HEK293 (cell line): ENCODE results near the gene LEPR.

Experiments
- CTCF ChIA-PET: fragments of 350-600 bp; formaldehyde crosslinking; extraction: SDS; loops from one replicate; lab custom pipeline; 2021; ENCODE audit warnings: antibody characterized with exemption; lab: Yijun Ruan, JAX
- POLR2A ChIA-PET: fragments of 300-600 bp; formaldehyde crosslinking; extraction: SDS; loops from one replicate; lab custom pipeline; 2020; ENCODE audit warnings: antibody characterized with exemption, inconsistent platforms; lab: Yijun Ruan, JAX
- H3K27ac ChIP-seq: fragments of 200-500 bp; sonication (Bioruptor generic); 2 replicates; pipeline ENCODE4 v1.5.1; 2014; ENCODE audit warnings: low read depth, low read length, control low read depth, inconsistent platforms; ENCODE audit errors: extremely low read depth
- H3K36me3 ChIP-seq, 2 experiments: fragments of 200-500 bp in 1 of 2; sonication (Bioruptor generic) in 1 of 2; 1 replicate in 1 of 2; 2 replicates in 1 of 2; pipeline ENCODE4 v1.5.1; 2014 to 2017; ENCODE audit warnings: inconsistent platforms in 2 of 2, low read length in 2 of 2; ENCODE audit not compliant: control insufficient read depth in 2 of 2, insufficient read depth in 1 of 2
- H3K4me1 ChIP-seq: fragments of 200-500 bp; sonication (Bioruptor generic); 2 replicates; pipeline ENCODE4 v1.5.1; 2014; ENCODE audit warnings: mild to moderate bottlenecking, low read length, inconsistent platforms; ENCODE audit not compliant: control insufficient read depth, insufficient read depth
- H3K4me3 ChIP-seq: 2 replicates; pipeline ENCODE4 v1.5.1; 2011; ENCODE audit warnings: low read depth, mild to moderate bottlenecking, control low read depth, low read length, moderate library complexity
- H3K9me3 ChIP-seq: fragments of 200-500 bp; sonication (Bioruptor generic); 2 replicates; pipeline ENCODE4 v1.5.1; 2014; ENCODE audit warnings: low read depth, low read length, inconsistent platforms; ENCODE audit not compliant: control insufficient read depth, insufficient read depth
- BCL11B ChIP-seq: fragments of 450-650 bp; formaldehyde crosslinking; IDR thresholded peaks from 2 replicates; pipeline ENCODE4 v1.5.1; 2016; ENCODE audit warnings: low read depth, missing biosample characterization, missing genetic modification characterization
- FEZF1 ChIP-seq: fragments of 450-650 bp; formaldehyde crosslinking; IDR thresholded peaks from 2 replicates; pipeline ENCODE4 v1.5.1; 2016; ENCODE audit warnings: missing biosample characterization, missing genetic modification characterization
- GLI4 ChIP-seq: fragments of 450-650 bp; formaldehyde crosslinking; IDR thresholded peaks from 2 replicates; pipeline ENCODE4 v1.5.1; 2016; ENCODE audit warnings: missing biosample characterization, missing genetic modification characterization
- IKZF3 ChIP-seq: fragments of 450-650 bp; IDR thresholded peaks from 2 replicates; pipeline ENCODE4 v1.5.0; 2018; ENCODE audit warnings: missing biosample characterization, mild to moderate bottlenecking, missing genetic modification characterization, moderate library complexity
- MYNN ChIP-seq: fragments of 450-650 bp; formaldehyde crosslinking; IDR thresholded peaks from 2 replicates; pipeline ENCODE4 v1.5.1; 2016; ENCODE audit warnings: missing biosample characterization, missing genetic modification characterization, borderline replicate concordance
- PRDM1 ChIP-seq: fragments of 450-650 bp; formaldehyde crosslinking; IDR thresholded peaks from 2 replicates; pipeline ENCODE4; 2016; ENCODE audit warnings: missing biosample characterization, missing genetic modification characterization
- REPIN1 ChIP-seq: fragments of 450-650 bp; formaldehyde crosslinking; IDR thresholded peaks from 2 replicates; pipeline ENCODE4 v1.5.1; 2017; ENCODE audit warnings: missing biosample characterization, missing genetic modification characterization, low read depth
- ZBTB1 ChIP-seq: fragments of 450-650 bp; formaldehyde crosslinking; IDR thresholded peaks from 2 replicates; pipeline ENCODE4 v1.5.1; 2016; ENCODE audit warnings: missing biosample characterization, missing genetic modification characterization
- ZBTB6 ChIP-seq: fragments of 450-650 bp; formaldehyde crosslinking; IDR thresholded peaks from 2 replicates; pipeline ENCODE4 v1.5.1; 2017; ENCODE audit warnings: missing biosample characterization, missing genetic modification characterization
- ZEB2 ChIP-seq: fragments of 450-650 bp; formaldehyde crosslinking; IDR thresholded peaks from 2 replicates; pipeline ENCODE4 v1.5.1; 2016; ENCODE audit warnings: missing biosample characterization, missing genetic modification characterization
- ZNF155 ChIP-seq: fragments of 450-650 bp; formaldehyde crosslinking; IDR thresholded peaks from 2 replicates; pipeline ENCODE4 v1.5.1; 2016; ENCODE audit warnings: missing biosample characterization, missing genetic modification characterization
- ZNF214 ChIP-seq: fragments of 450-650 bp; formaldehyde crosslinking; IDR thresholded peaks from 2 replicates; pipeline ENCODE4 v1.5.1; 2017; ENCODE audit warnings: missing biosample characterization, mild to moderate bottlenecking, missing genetic modification characterization, borderline replicate concordance
- ZNF24 ChIP-seq: fragments of 450-650 bp; formaldehyde crosslinking; IDR thresholded peaks from 2 replicates; pipeline ENCODE4 v1.5.1; 2016; ENCODE audit warnings: missing biosample characterization, missing genetic modification characterization
- ZNF335 ChIP-seq: fragments of 450-650 bp; formaldehyde crosslinking; conservative IDR thresholded peaks from 2 replicates; pipeline ENCODE4 v1.5.1; 2016; ENCODE audit warnings: missing biosample characterization, missing genetic modification characterization
- ZNF354C ChIP-seq: fragments of 450-650 bp; formaldehyde crosslinking; IDR thresholded peaks from 2 replicates; pipeline ENCODE4 v1.5.1; 2016; ENCODE audit warnings: missing biosample characterization, missing genetic modification characterization, low read depth, borderline replicate concordance
- ZNF416 ChIP-seq: fragments of 450-650 bp; formaldehyde crosslinking; IDR thresholded peaks from 2 replicates; pipeline ENCODE4 v1.5.1; 2016; ENCODE audit warnings: missing biosample characterization, missing genetic modification characterization
- ZNF510 ChIP-seq: fragments of 450-650 bp; formaldehyde crosslinking; IDR thresholded peaks from 2 replicates; pipeline ENCODE4 v1.5.1; 2018; ENCODE audit warnings: mild to moderate bottlenecking, missing genetic modification characterization, missing biosample characterization; ENCODE audit not compliant: insufficient replicate concordance
- ZNF555 ChIP-seq: fragments of 450-650 bp; formaldehyde crosslinking; conservative IDR thresholded peaks from 2 replicates; pipeline ENCODE4 v1.5.1; 2017; ENCODE audit warnings: missing biosample characterization, mild to moderate bottlenecking, missing genetic modification characterization, inconsistent platforms
- ZNF639 ChIP-seq: fragments of 450-650 bp; formaldehyde crosslinking; IDR thresholded peaks from 2 replicates; pipeline ENCODE4 v1.5.1; 2016; ENCODE audit warnings: missing biosample characterization, missing genetic modification characterization
- ZNF776 ChIP-seq: fragments of 450-650 bp; formaldehyde crosslinking; IDR thresholded peaks from 2 replicates; pipeline ENCODE4 v1.5.0; 2017; ENCODE audit warnings: missing biosample characterization, missing genetic modification characterization, borderline replicate concordance

Gene LEPR

GRCh38 chr1:65416767-65417166, 3.7 kb upstream of the LEPR start:
- POLR2A ChIA-PET = no interaction called here
- no peak overlapping the region for H3K4me3 ChIP-seq
- CTCF ChIA-PET = interaction anchor here (0.6 kb wide), 1 partner anchor 13 kb away, joined by 3 read pairs; no protein-coding TSS in a partner anchor

GRCh38 chr1:65417729-65418128, 2.7 kb upstream of the LEPR start:
- H3K4me1 ChIP-seq = no peaks in the 10 kb centered on the region
- ChIA-PET CTCF (interaction anchor here (0.7 to 1.9 kb wide), 3 partner anchors 9 to 222 kb away, joined by 3 to 7 read pairs (median 4); no protein-coding TSS in a partner anchor), POLR2A (no interaction called here)
- no peak overlapping the region for H3K4me3 ChIP-seq
- TF ChIP-seq ZNF639 = no peak
- TF ChIP-seq ZNF354C (tag by site-specific recombination) = no peak
- 0 out of 2 replicates have a peak, but pooled peaks have one; percentile 18 for TF ChIP-seq PRDM1 (tag by site-specific recombination)
- peaks cover 0 to 8% of the 10 kb centered on the region in 2 experiments; a peak in 1 of 3 replicates for H3K36me3 ChIP-seq
- H3K27ac ChIP-seq = no peak overlapping the region
- no peaks in the 10 kb centered on the region for H3K9me3 ChIP-seq

More at GRCh38 chr1:65416767-65417166, 3.7 kb upstream of the LEPR start:
- H3K36me3 ChIP-seq = peaks cover 0 to 8% of the 10 kb centered on the region in 2 experiments; a peak in 1 of 3 replicates
- TF ChIP-seq ZNF24 (no peak), ZNF416 (tag by site-specific recombination) (no peak), ZNF510 (tag by site-specific recombination) (no peak), GLI4 (tag by site-specific recombination) (no peak), FEZF1 (tag by site-specific recombination) (no peak), ZBTB6 (no peak), ZBTB1 (tag by site-specific recombination) (no peak), ZNF354C (tag by site-specific recombination) (no peak), IKZF3 (tag by site-specific recombination) (no peak), ZNF639 (no peak), ZNF214 (tag by site-specific recombination) (no peak), MYNN (no peak), ZNF776 (tag by site-specific recombination) (no peak), ZNF335 (no peak), ZEB2 (tag by site-specific recombination) (no peak), REPIN1 (tag by site-specific recombination) (no peak), ZNF155 (no peak), ZNF555 (tag by site-specific recombination) (no peak), BCL11B (no peak)
- no peaks in the 10 kb centered on the region for H3K4me1 ChIP-seq
- H3K27ac ChIP-seq = no peak overlapping the region
- H3K9me3 ChIP-seq = no peaks in the 10 kb centered on the region
